ENCODE data around the gene TMEM14A.
"Not testable (repeated sequence)": the region's sequence is repeated elsewhere in the genome, so short reads cannot be mapped to it uniquely, and the experiment has no call there.

The TMEM14A gene

GRCh38 chr6:52704781-52705502 is 34.0 kb downstream of the TMEM14A start:
- not testable (repeated sequence) for FAIRE-seq

GRCh38 chr6:52706001-52706400 is 35.1 kb downstream of the TMEM14A start:
- FAIRE-seq, result no peak

- FAIRE-seq, result no peak
These were observed 37.2 kb downstream of the TMEM14A start for GRCh38 chr6:52707963-52708680.

GRCh38 chr6:52712136-52712535 is 41.2 kb downstream of the TMEM14A start:
- no peak for FAIRE-seq

GRCh38 chr6:52714761-52715160 is 43.8 kb downstream of the TMEM14A start:
- FAIRE-seq, result not testable (repeated sequence)

GRCh38 chr6:52718550-52718949 is 47.6 kb downstream of the TMEM14A start:
- FAIRE-seq, result no peak

- FAIRE-seq, result no peak
These were observed 49.4 kb downstream of the TMEM14A start for GRCh38 chr6:52720321-52720720.

- FAIRE-seq, result no peak
These were observed 53.1 kb downstream of the TMEM14A start for GRCh38 chr6:52724042-52724405.

- FAIRE-seq, result no peak
These were observed 53.7 kb downstream of the TMEM14A start for GRCh38 chr6:52724406-52725121.

- FAIRE-seq, result no peak
These were observed 54.2 kb downstream of the TMEM14A start for GRCh38 chr6:52725143-52725534.

GRCh38 chr6:52725535-52726192 is 54.8 kb downstream of the TMEM14A start:
- FAIRE-seq, result no peak

- no peak for FAIRE-seq
These were observed 55.3 kb downstream of the TMEM14A start for GRCh38 chr6:52726193-52726542.

- FAIRE-seq, result no peak
These were observed 56.0 kb downstream of the TMEM14A start for GRCh38 chr6:52726741-52727535.

GRCh38 chr6:52727908-52728307 is 57.0 kb downstream of the TMEM14A start:
- no peak for FAIRE-seq

GRCh38 chr6:52728394-52728793 is 57.5 kb downstream of the TMEM14A start:
- no peak for FAIRE-seq

GRCh38 chr6:52729576-52729975 is 58.7 kb downstream of the TMEM14A start:
- no peak for FAIRE-seq

GRCh38 chr6:52731719-52732118 is 60.8 kb downstream of the TMEM14A start:
- FAIRE-seq, result no peak

- no peak for FAIRE-seq
These were observed 62.3 kb downstream of the TMEM14A start for GRCh38 chr6:52733172-52733571.

GRCh38 chr6:52734072-52734471 is 63.2 kb downstream of the TMEM14A start:
- FAIRE-seq, result no peak

- FAIRE-seq, result no peak
These were observed 64.2 kb downstream of the TMEM14A start for GRCh38 chr6:52735071-52735470.

- FAIRE-seq, result no peak
These were observed 65.2 kb downstream of the TMEM14A start for GRCh38 chr6:52736145-52736544.

Measured in endometrium (tissue), 2 donors.